ENCODE results near the gene TRIP10. TPM values are rescaled to one million over a fixed set of nuclear protein-coding genes. Genes with fewer than 3 reads are reported as not detected.

Gene TRIP10
- total and polyA plus RNA-seq, 4 donors, result 60.8 to 97.3 (median 79.8) TPM

DNA sequence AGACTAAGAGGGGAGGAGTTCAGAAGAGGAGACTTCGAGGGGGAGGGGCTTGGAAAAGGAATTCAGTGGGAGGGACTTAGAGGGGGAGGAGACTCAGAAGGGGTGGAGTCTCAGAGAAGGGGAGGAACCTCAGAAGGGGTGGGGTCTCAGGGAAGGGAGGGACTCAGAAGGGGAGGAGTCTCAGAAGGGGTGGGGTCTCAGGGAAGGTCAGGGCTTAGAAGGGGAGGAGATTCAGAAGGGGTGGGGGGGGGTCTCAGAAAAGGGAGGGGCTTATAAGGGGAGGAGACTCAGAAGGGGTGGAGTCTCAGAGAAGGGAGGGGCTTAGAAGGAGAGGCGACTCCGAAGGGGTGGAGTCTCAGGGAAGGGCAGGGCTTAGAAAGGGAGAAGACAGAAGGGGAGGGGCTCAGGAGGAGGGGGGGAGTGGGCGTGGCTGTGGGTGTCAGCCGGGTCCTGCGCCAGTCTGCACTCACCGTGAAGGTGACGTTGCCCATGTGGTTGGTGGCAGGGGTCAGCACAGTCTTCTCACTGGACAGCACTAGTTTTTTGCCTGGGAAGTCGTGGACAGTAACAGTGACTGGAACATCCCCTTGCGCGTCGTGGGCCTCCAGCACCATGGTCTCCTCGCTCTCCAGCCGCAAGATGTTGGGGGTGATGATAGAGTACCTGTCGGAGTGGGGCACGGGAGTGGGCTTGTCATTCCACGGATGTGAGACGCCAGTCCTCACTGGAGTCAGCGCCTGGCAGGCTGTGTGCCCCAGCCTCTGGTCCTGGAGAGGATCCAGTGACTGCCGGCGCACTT is 20.5 kb upstream of the TRIP10 start:
- no peak overlapping the region for H3K9ac ChIP-seq (ENCODE audit: insufficient read depth in 1 of 2, low read length in 2 of 2)
- peak; percentile 50 for ATAC-seq (ENCODE audit: insufficient read depth, low FRiP score)
- DNase-seq, result no peak
- WGBS, 2 donors, result 61 to 76% methylated on average over 21 of the region's 21 CpGs
- TF ChIP-seq, protein P1, sequence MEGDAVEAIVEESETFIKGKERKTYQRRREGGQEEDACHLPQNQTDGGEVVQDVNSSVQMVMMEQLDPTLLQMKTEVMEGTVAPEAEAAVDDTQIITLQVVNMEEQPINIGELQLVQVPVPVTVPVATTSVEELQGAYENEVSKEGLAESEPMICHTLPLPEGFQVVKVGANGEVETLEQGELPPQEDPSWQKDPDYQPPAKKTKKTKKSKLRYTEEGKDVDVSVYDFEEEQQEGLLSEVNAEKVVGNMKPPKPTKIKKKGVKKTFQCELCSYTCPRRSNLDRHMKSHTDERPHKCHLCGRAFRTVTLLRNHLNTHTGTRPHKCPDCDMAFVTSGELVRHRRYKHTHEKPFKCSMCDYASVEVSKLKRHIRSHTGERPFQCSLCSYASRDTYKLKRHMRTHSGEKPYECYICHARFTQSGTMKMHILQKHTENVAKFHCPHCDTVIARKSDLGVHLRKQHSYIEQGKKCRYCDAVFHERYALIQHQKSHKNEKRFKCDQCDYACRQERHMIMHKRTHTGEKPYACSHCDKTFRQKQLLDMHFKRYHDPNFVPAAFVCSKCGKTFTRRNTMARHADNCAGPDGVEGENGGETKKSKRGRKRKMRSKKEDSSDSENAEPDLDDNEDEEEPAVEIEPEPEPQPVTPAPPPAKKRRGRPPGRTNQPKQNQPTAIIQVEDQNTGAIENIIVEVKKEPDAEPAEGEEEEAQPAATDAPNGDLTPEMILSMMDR (IDR thresholded peaks at IDR 0.05; ENCODE audit: control extremely low read depth, extremely low read depth), result no peak
- peaks cover 0 to 11% (median 6%) of the 10 kb centered on the region in 5 donors for H3K4me1 ChIP-seq (ENCODE audit: control insufficient read depth in 5 of 5, insufficient read depth in 5 of 5, low read length in 5 of 5)
- peak overlapping the region in 1 of 2 donors; percentile 71 for H3K27ac ChIP-seq (ENCODE audit: low read depth in 1 of 2, low read length in 1 of 2)
- H3K36me3 ChIP-seq (ENCODE audit: control insufficient read depth in 4 of 4, insufficient read depth in 4 of 4, low read length in 4 of 4), result peaks cover 0 to 6% (median 0%) of the 10 kb centered on the region in 4 donors
- H3K9me3 ChIP-seq (ENCODE audit: control insufficient read depth in 4 of 4, insufficient read depth in 3 of 4, low read length in 3 of 4), result peaks cover 0 to 2% (median 0%) of the 10 kb centered on the region in 4 donors
- H3K4me3 ChIP-seq, result peak overlapping the region; percentile 29
- no peaks in the 10 kb centered on the region for H3K27me3 ChIP-seq (ENCODE audit: control insufficient read depth in 3 of 3, insufficient read depth in 3 of 3, low read length in 2 of 3)

DNA sequence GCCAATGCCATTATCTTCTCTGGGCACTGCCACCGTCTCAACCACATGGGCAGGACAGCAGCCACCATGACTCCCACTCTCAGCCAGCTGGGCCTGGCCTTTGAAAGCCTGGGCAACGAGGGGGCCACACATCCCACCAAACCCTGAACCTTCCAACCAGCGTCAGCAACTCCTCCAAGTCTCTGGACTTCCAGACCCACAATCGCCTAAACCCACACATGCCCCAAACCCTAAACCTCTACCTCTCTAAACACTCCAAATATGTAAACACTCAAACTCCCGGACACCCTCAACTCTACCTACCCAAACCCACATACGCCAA is 20.0 kb upstream of the TRIP10 start:
- ATAC-seq (ENCODE audit: insufficient read depth, low FRiP score), result no peak
- peaks cover 0 to 2% (median 0%) of the 10 kb centered on the region in 4 donors for H3K9me3 ChIP-seq (ENCODE audit: control insufficient read depth in 4 of 4, insufficient read depth in 3 of 4, low read length in 3 of 4)
- no peaks in the 10 kb centered on the region for H3K27me3 ChIP-seq (ENCODE audit: control insufficient read depth in 3 of 3, insufficient read depth in 3 of 3, low read length in 2 of 3)
- peaks cover 0 to 6% (median 0%) of the 10 kb centered on the region in 4 donors for H3K36me3 ChIP-seq (ENCODE audit: control insufficient read depth in 4 of 4, insufficient read depth in 4 of 4, low read length in 4 of 4)
- peaks cover 0 to 11% (median 6%) of the 10 kb centered on the region in 5 donors for H3K4me1 ChIP-seq (ENCODE audit: control insufficient read depth in 5 of 5, insufficient read depth in 5 of 5, low read length in 5 of 5)
- WGBS, 2 donors, result 61 to 74% methylated on average over 6 of the region's 6 CpGs
- TF ChIP-seq, protein P1 (IDR thresholded peaks at IDR 0.05; ENCODE audit: control extremely low read depth, extremely low read depth), result no peak
- no peak for DNase-seq
- peak overlapping the region in 1 of 2 donors; percentile 71 for H3K27ac ChIP-seq (ENCODE audit: low read depth in 1 of 2, low read length in 1 of 2)
- H3K9ac ChIP-seq (ENCODE audit: insufficient read depth in 1 of 2, low read length in 2 of 2), result no peak overlapping the region
- peak overlapping the region; percentile 29 for H3K4me3 ChIP-seq

DNA sequence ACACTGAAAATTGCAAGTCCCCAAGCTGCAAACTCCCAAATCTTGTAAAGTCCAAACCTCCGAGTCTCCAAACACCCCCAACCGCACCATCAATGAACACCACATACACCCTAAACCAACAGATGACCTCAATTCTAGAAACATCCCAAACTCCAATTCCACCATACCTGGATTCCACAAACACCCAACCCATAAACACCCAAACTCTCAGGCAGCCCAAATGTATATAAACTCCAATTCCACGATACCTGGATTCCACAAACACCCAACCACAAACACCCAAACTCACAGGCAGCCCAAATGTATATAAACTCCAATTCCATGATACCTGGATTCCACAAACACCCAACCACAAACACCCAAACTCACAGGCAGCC is 19.5 kb upstream of the TRIP10 start:
- Histone ChIP-seq H3K4me3 (peak overlapping the region; percentile 29), H3K27me3 (ENCODE audit: control insufficient read depth in 3 of 3, insufficient read depth in 3 of 3, low read length in 2 of 3) (no peaks in the 10 kb centered on the region), H3K27ac (ENCODE audit: low read depth in 1 of 2, low read length in 1 of 2) (peak overlapping the region in 1 of 2 donors; percentile 44), H3K4me1 (ENCODE audit: control insufficient read depth in 5 of 5, insufficient read depth in 5 of 5, low read length in 5 of 5) (peaks cover 0 to 11% (median 6%) of the 10 kb centered on the region in 5 donors), H3K36me3 (ENCODE audit: control insufficient read depth in 4 of 4, insufficient read depth in 4 of 4, low read length in 4 of 4) (peaks cover 0 to 6% (median 0%) of the 10 kb centered on the region in 4 donors), H3K9ac (ENCODE audit: insufficient read depth in 1 of 2, low read length in 2 of 2) (no peak overlapping the region), H3K9me3 (ENCODE audit: control insufficient read depth in 4 of 4, insufficient read depth in 3 of 4, low read length in 3 of 4) (peaks cover 0 to 2% (median 0%) of the 10 kb centered on the region in 4 donors)
- 72 to 79% methylated on average over 3 of the region's 3 CpGs for WGBS, 2 donors
- ATAC-seq (ENCODE audit: insufficient read depth, low FRiP score) (no peak), DNase-seq (no peak)
- TF ChIP-seq, protein P1 (IDR thresholded peaks at IDR 0.05; ENCODE audit: control extremely low read depth, extremely low read depth), result no peak

Measured in lung (tissue), 12 donors.